K562 (cell line): ENCODE measurements around the gene C4orf50. TPM values are rescaled to one million over a fixed set of nuclear protein-coding genes. Genes with fewer than 3 reads are reported as not detected.

ENCODE experiments used
- ATAC-seq: fragments of 200-7000 bp; cut with Tn5 transposase; 3 replicates; pipeline ENCODE4 v1.9.1; 2020; ENCODE audit warnings: moderate library complexity
- BruUV-seq: library from RNA; stranded (reverse); fragments of 400-500 nt; replicated peaks from 2 replicates; lab custom pipeline; 2021; lab: Mats Ljungman, UMichigan
- CTCF ChIA-PET: fragments of 300-600 bp; formaldehyde crosslinking; extraction: SDS; loops from one replicate; lab custom pipeline; 2021; ENCODE audit warnings: low intra/inter-chr PET ratio; lab: Yijun Ruan, JAX
- POLR2A ChIA-PET: fragments of 300-600, 350-650 bp; sonication (Branson Sonifier 250); formaldehyde crosslinking; extraction: SDS; loops from one replicate; lab custom pipeline; 2021; ENCODE audit warnings: antibody characterized with exemption, inconsistent platforms; lab: Yijun Ruan, JAX
- DNase-seq, 4 experiments: peaks; one replicate each; pipeline versions ENCODE4 v3.0.0 to v3.0.0-alpha.2; 2011 to 2018; ENCODE audit warnings: low spot score in 3 of 4, mixed read lengths in 3 of 4; ENCODE audit errors: extremely low read depth in 1 of 4
- FAIRE-seq: peaks from 2 replicates; lab custom pipeline; 2011; peaks lifted over from hg19 to GRCh38; lab: Jason Lieb, UNC
- H2AFZ ChIP-seq: 2 replicates; pipeline ENCODE4 v1.6.0; 2011; ENCODE audit warnings: low read depth, low read length, control low read depth, inconsistent platforms
- H3K27ac ChIP-seq: fragments of 200-600 bp; 3 replicates; pipeline ENCODE4 v1.8.0; 2011; ENCODE audit warnings: low read depth, mild to moderate bottlenecking, control low read depth, inconsistent platforms, low read length, moderate library complexity, mixed read lengths; ENCODE audit errors: extremely low read depth
- H3K27me3 ChIP-seq, 2 experiments: fragments of 300-600 bp in 1 of 2; 2 replicates in 1 of 2; 3 replicates in 1 of 2; pipeline versions ENCODE4 v1.6.0 to v1.8.0; 2011; ENCODE audit warnings: inconsistent platforms in 2 of 2, low read length in 2 of 2, mild to moderate bottlenecking in 1 of 2, mixed read lengths in 1 of 2, moderate library complexity in 1 of 2; ENCODE audit not compliant: control insufficient read depth in 2 of 2, insufficient read depth in 2 of 2
- H3K36me3 ChIP-seq: fragments of 300-600 bp; 3 replicates; pipeline ENCODE4 v1.8.0; 2011; ENCODE audit warnings: mild to moderate bottlenecking, low read length, inconsistent platforms; ENCODE audit not compliant: control insufficient read depth, insufficient read depth
- H3K4me1 ChIP-seq, 2 experiments: fragments of 200-600 bp in 1 of 2; replicated peaks in 1 of 2; 2 replicates in 1 of 2; 3 replicates in 1 of 2; pipeline versions ENCODE4 v1.5.1 to v1.8.0; 2011; ENCODE audit warnings: inconsistent platforms in 2 of 2, low read length in 2 of 2, mild to moderate bottlenecking in 1 of 2, mixed read lengths in 1 of 2, moderate library complexity in 1 of 2; ENCODE audit not compliant: control insufficient read depth in 2 of 2, insufficient read depth in 2 of 2
- H3K4me2 ChIP-seq: 2 replicates; pipeline ENCODE4 v1.6.1; 2011; ENCODE audit warnings: low read length, control low read depth, inconsistent platforms, mixed read lengths; ENCODE audit not compliant: insufficient read depth
- H3K4me3 ChIP-seq: fragments of 200-600 bp; sonication (generic), shearing (Covaris generic); 2 replicates; pipeline ENCODE4 v1.5.1; 2016; ENCODE audit warnings: control low read depth, inconsistent platforms
- H3K79me2 ChIP-seq: fragments of 200-600 bp; 3 replicates; pipeline ENCODE4 v1.8.0; 2011; ENCODE audit warnings: low read length, inconsistent platforms; ENCODE audit not compliant: control insufficient read depth, insufficient read depth
- H3K9ac ChIP-seq, 2 experiments: 2 replicates each; pipeline versions ENCODE4 v1.6.0 to v1.6.1; 2011; ENCODE audit warnings: low read depth in 2 of 2, low read length in 2 of 2, control low read depth in 1 of 2, inconsistent platforms in 1 of 2, mild to moderate bottlenecking in 1 of 2, mixed read lengths in 1 of 2; ENCODE audit not compliant: insufficient read depth in 1 of 2
- H3K9me1 ChIP-seq: one replicate; pipeline ENCODE4 v1.6.0; 2011; ENCODE audit warnings: inconsistent platforms, mild to moderate bottlenecking, low read length, moderate library complexity; ENCODE audit not compliant: control insufficient read depth, insufficient read depth
- H3K9me3 ChIP-seq: replicated peaks from 2 replicates; pipeline ENCODE4 v1.5.1; 2011; ENCODE audit warnings: low read depth, low read length, inconsistent platforms; ENCODE audit not compliant: control insufficient read depth, insufficient read depth
- H4K20me1 ChIP-seq: replicated peaks from 2 replicates; pipeline ENCODE4 v1.6.1; 2011; ENCODE audit warnings: low read length, inconsistent platforms, mixed read lengths; ENCODE audit not compliant: control insufficient read depth, insufficient read depth
- ESRRA ChIP-seq: fragments of 450-650 bp; IDR thresholded peaks from 2 replicates; pipeline ENCODE4 v1.6.1; 2014; ENCODE audit warnings: low read depth, mild to moderate bottlenecking, moderate library complexity, borderline replicate concordance
- EWSR1 ChIP-seq: fragments of 450-650 bp; IDR thresholded peaks from 2 replicates; pipeline ENCODE4 v1.6.1; 2018; ENCODE audit warnings: borderline replicate concordance, mild to moderate bottlenecking, low read depth, moderate library complexity; ENCODE audit not compliant: partially characterized antibody
- EZH2 ChIP-seq: IDR thresholded peaks from 2 replicates; pipeline ENCODE4 v1.6.1; 2012; ENCODE audit warnings: low read depth, mild to moderate bottlenecking, inconsistent platforms, low read length, borderline replicate concordance
- MAFF ChIP-seq: IDR thresholded peaks from 2 replicates; pipeline ENCODE4 v1.6.1; 2012; ENCODE audit warnings: low read length, improper control_type of control experiment
- ZNF551 ChIP-seq: fragments of 250-450 bp; sonication (Bioruptor Pico); IDR thresholded peaks from 2 replicates; pipeline ENCODE4 v1.5.0; 2021; ENCODE audit warnings: mild to moderate bottlenecking, moderate library complexity
- WGBS: fragments of 100-300 bp; shearing (Covaris generic); methylation state at CpG from one replicate; pipeline ENCODE4 v1.1.6; 2016; ENCODE audit warnings: low coverage, mixed read lengths; ENCODE audit not compliant: insufficient coverage; ENCODE audit errors: missing lambda C conversion rate; 5-methylcytosine and 5-hydroxymethylcytosine counted together
- in situ Hi-C: fragments of 300-500 bp; cut with MboI; formaldehyde crosslinking; loops from 4 replicates; pipeline ENCODE4 v1.15.0; 2018; ENCODE audit warnings: inconsistent platforms, mixed read lengths
- intact Hi-C: fragments of 100-400 bp; cut with micrococcal nuclease; formaldehyde crosslinking; loops from 2 replicates; pipeline ENCODE4 v1.14.2; 2022
- polyA plus RNA-seq, 8 experiments: library from polyadenylated mRNA; depleted of rRNA in 4 of 8; stranded (reverse) in 5 of 8; unstranded in 3 of 8; fragments of >200 nt; fragmentation: Nextera tagmentation in 2 of 8; fragmentation: Illumina TruSeq in 1 of 8; extraction: Ambion mirVana in 2 of 8; extraction: Trizol in 1 of 8; gene quantifications; 2 replicates each; pipeline versions ENCODE4 v1.2.1 to v1.2.3, GENCODE V29; 2011 to 2014; ENCODE audit warnings: inconsistent platforms in 1 of 8, missing spikeins in 1 of 8
- total RNA-seq, 7 experiments: library from RNA; depleted of rRNA in 6 of 7; stranded (reverse); fragments of >200 nt in 6 of 7; fragmentation: Illumina TruSeq in 2 of 7; extraction: Trizol in 2 of 7; gene quantifications; 2 replicates each; pipeline versions ENCODE4 v1.2.1 to v1.2.3, GENCODE V29; 2011 to 2021; ENCODE audit warnings: low replicate concordance in 1 of 7
- TF ChIP-seq, protein P1 (sequence below), 2 experiments: IDR thresholded peaks; 2 replicates each; pipeline ENCODE4 v1.6.1; 2012; ENCODE audit warnings: improper control_type of control experiment in 2 of 2, low read depth in 2 of 2, low read length in 2 of 2, borderline replicate concordance in 1 of 2

Gene C4orf50
- total and polyA plus RNA-seq, 9 of the 15 experiments (the other 6 are each of a cell fraction or from before 2014, with no cell fraction given) = not detected

DNA sequence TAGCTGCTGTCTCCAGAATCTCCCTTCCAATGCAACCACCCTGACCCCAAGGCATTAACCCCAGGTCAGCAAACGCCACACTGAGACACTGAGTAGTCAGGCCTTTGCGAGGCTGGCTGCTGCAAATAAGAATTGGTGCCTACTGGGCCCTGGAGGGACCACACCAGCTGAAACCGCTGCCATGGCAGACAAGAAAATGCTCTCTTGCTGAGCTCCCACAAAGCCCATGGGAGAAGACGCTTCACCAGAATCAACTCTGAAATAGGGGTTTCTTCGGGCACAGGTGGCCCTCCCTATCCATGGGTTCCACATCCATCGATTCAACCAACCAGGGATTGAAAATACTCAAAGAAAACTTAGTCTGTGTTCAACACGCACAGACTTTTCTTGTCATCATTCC is 98.7 kb downstream of the C4orf50 start:
- no peak overlapping the region for H2AFZ ChIP-seq
- ChIA-PET CTCF (no interaction called here), POLR2A (no interaction called here)
- BruUV-seq = no TSS peak
- WGBS = 0% methylated on average over 7 of the region's 7 CpGs
- no peaks in the 10 kb centered on the region for H3K79me2 ChIP-seq
- no peaks in the 10 kb centered on the region for H3K9me1 ChIP-seq
- H3K27me3 ChIP-seq = peaks cover 0 to 7% of the 10 kb centered on the region in 2 experiments; a peak in 1 of 5 replicates
- H3K4me1 ChIP-seq = no peaks in the 10 kb centered on the region
- no peak overlapping the region for H3K27ac ChIP-seq
- FAIRE-seq = no peak
- no peak for ATAC-seq
- intact Hi-C loops = no loop called here
- H3K9me3 ChIP-seq = no peaks in the 10 kb centered on the region
- no peaks in the 10 kb centered on the region for H3K36me3 ChIP-seq
- DNase-seq = no peak
- no peak overlapping the region for H3K4me2 ChIP-seq
- in situ Hi-C loops = no loop called here
- no peak overlapping the region for H3K4me3 ChIP-seq
- no peak for TF ChIP-seq MAFF
- TF ChIP-seq EWSR1 = no peak
- TF ChIP-seq ZNF551 = no peak
- TF ChIP-seq EZH2 = no peak
- TF ChIP-seq ESRRA = no peak
- TF ChIP-seq, protein P1, sequence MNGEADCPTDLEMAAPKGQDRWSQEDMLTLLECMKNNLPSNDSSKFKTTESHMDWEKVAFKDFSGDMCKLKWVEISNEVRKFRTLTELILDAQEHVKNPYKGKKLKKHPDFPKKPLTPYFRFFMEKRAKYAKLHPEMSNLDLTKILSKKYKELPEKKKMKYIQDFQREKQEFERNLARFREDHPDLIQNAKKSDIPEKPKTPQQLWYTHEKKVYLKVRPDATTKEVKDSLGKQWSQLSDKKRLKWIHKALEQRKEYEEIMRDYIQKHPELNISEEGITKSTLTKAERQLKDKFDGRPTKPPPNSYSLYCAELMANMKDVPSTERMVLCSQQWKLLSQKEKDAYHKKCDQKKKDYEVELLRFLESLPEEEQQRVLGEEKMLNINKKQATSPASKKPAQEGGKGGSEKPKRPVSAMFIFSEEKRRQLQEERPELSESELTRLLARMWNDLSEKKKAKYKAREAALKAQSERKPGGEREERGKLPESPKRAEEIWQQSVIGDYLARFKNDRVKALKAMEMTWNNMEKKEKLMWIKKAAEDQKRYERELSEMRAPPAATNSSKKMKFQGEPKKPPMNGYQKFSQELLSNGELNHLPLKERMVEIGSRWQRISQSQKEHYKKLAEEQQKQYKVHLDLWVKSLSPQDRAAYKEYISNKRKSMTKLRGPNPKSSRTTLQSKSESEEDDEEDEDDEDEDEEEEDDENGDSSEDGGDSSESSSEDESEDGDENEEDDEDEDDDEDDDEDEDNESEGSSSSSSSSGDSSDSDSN (IDR thresholded peaks at IDR 0.05; ENCODE audit: borderline replicate concordance in 1 of 2, low read depth in 2 of 2, low read length in 2 of 2) = no peak
- no peak overlapping the region for H3K9ac ChIP-seq
- no peaks in the 10 kb centered on the region for H4K20me1 ChIP-seq
